ENCODE results near the gene DENND1A.
A peak's percentile ranks its signal among the peaks of the same experiment; 100 is the strongest.
"Not testable (repeated sequence)": the region's sequence is repeated elsewhere in the genome, so short reads cannot be mapped to it uniquely, and the experiment has no call there.

Gene DENND1A

DNA sequence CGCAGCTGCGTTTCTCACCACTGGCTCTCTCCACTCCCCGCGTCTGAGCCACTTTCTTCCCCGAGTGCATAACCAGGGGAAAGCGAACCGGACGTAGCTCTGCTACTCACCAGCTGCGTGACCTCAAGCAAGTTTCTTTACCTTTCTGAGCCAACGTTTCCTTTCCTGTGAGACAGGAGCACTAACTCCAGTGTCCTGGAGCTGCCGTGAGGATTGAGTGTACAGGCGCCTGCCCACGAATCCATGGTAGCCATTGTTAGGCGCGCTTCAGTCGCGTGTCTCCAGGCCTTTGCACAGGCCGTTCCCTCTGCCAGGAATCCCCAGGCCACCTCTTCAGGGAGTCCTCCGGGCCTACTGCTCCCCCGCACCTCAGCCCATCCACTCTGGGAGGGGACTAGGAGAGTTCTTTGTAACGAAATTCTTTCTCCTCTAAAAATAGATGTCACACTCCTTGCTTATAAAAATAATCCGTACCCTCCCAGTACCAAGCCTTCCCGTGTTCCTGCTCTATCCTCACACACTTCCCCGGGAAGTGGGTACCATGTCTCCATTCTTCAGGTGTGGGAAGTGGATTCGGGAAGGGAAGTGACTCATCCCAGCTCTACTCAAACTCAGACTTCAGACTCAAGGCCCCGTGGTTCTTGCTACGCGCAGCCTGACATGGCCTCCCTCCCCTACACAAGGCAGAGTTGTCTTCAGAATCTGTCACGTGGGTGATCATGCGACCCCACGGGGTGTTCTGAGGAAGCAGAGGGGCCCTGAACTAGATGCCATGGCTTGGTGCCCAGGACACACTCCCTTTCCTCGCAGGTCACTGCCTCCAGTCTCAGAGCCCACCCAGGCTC, 590.0 kb downstream of the DENND1A start:
- H3K9ac ChIP-seq (ENCODE audit: low read depth, low read length) = no peak overlapping the region
- no peaks in the 10 kb centered on the region for H3K36me3 ChIP-seq (ENCODE audit: insufficient read depth, low read length)
- no peak overlapping the region for H3K4me2 ChIP-seq (ENCODE audit: low read length)
- H3K4me3 ChIP-seq (ENCODE audit: low read length) = no peak overlapping the region
- H3K27me3 ChIP-seq (ENCODE audit: control insufficient read depth, insufficient read depth, low read length) = peaks cover 18% of the 10 kb centered on the region
- H3K4me1 ChIP-seq (ENCODE audit: control insufficient read depth, insufficient read depth, low read length) = peaks cover 8% of the 10 kb centered on the region
- H3K9me3 ChIP-seq (replicated peaks; ENCODE audit: low read length) = no peaks in the 10 kb centered on the region

DNA sequence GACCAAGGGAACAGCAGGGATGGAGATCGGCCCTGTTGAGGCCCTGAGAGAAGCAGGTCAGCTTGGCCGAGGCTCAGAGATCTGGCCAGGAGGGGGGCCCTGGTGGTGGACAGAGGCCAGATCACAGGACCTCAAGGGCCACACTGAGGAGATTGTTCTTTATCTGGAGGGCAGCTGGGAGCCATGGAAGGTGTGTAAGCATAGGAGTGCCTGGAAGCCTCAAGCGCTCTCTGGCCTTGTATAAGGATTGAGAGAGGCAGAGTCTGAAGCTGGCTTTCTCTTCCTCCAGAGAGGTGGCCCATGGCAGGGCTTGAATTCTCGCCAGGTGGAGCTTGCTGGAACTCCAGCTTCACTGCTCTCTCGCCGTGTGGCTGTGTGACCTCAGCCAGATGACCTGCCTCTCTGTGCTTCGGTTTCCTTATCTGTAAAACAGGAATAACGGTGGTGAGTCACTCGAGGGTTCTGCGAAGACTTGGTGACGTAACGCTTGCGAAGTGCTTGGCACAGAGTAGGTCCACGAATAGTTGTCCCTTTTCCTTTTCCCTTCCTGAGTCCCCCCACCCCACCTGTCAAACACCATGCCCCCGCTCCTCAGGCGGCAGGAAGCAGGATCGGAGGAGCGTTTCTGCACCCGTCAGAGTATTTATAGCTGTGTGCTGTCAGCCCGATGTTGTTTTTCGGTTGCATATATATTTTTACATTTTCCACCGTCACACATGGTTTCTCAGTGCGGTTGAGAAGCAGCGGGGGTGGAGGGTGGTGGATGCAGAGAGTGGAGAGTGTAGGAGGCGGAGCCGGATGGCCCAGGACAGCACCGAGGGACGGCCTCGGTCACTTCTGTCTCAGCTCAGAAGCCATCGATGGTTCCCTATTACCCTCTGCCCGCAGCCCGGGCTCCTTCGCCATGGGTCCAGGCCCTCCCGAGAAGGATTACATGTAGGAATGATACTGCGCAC, 590.9 kb downstream of the DENND1A start:
- H3K9ac ChIP-seq (ENCODE audit: low read depth, low read length) = no peak overlapping the region

DNA sequence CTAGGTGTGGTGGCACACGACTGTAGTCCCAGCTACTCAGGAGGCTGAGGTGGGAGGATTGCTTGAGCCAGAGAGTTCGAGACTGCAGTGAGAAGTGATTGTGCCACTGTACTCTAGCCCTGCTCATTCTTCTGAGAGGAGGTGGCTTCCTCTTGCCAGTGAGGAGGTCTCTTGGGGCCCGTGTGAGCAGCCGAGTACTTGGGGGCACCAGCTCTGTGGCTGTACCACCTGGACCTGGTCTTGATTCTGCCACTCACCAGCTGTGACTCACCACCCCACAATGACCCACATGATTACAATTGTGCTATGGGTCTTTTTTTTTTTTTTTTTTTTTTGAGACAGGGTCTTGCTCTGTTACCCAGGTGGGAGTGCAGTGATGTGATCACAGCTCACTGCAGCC, 592.0 kb downstream of the DENND1A start:
- H3K4me3 ChIP-seq (ENCODE audit: low read length) = no peak overlapping the region
- no peak overlapping the region for H3K4me2 ChIP-seq (ENCODE audit: low read length)
- no peaks in the 10 kb centered on the region for H3K36me3 ChIP-seq (ENCODE audit: insufficient read depth, low read length)
- H3K9ac ChIP-seq (ENCODE audit: low read depth, low read length) = no peak overlapping the region
- no peaks in the 10 kb centered on the region for H3K9me3 ChIP-seq (replicated peaks; ENCODE audit: low read length)
- H3K4me1 ChIP-seq (ENCODE audit: control insufficient read depth, insufficient read depth, low read length) = no peaks in the 10 kb centered on the region
- H3K27me3 ChIP-seq (ENCODE audit: control insufficient read depth, insufficient read depth, low read length) = peaks cover 23% of the 10 kb centered on the region

More for the DNA sequence above, 590.9 kb downstream of the DENND1A start:
- no peaks in the 10 kb centered on the region for H3K36me3 ChIP-seq (ENCODE audit: insufficient read depth, low read length)
- no peak overlapping the region for H3K4me3 ChIP-seq (ENCODE audit: low read length)
- H3K4me1 ChIP-seq (ENCODE audit: control insufficient read depth, insufficient read depth, low read length) = peaks cover 8% of the 10 kb centered on the region
- no peak overlapping the region for H3K4me2 ChIP-seq (ENCODE audit: low read length)
- H3K27me3 ChIP-seq (ENCODE audit: control insufficient read depth, insufficient read depth, low read length) = peaks cover 19% of the 10 kb centered on the region
- H3K9me3 ChIP-seq (replicated peaks; ENCODE audit: low read length) = no peaks in the 10 kb centered on the region

DNA sequence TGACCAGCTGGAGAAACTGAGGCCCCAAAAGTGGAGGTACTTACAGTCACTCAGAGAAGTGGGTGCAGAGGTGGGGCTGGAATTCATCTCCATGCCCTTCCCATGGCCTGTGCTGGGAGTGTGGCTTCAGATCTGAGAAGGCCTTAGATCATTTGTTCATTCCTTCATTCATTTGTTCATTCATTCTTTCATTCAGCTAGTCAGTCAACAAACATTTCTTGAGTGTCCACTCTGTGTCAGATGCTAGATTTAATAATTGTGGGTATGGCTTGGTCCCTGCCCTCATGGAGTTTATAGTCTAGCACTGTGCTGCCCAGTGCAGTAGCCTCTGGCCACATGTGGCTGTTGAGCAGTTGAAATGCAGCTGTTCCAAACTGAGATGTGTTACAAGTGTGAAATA, 593.0 kb downstream of the DENND1A start:
- Histone ChIP-seq H3K4me3 (ENCODE audit: low read length) (no peak overlapping the region), H3K36me3 (ENCODE audit: insufficient read depth, low read length) (no peaks in the 10 kb centered on the region), H3K9ac (ENCODE audit: low read depth, low read length) (no peak overlapping the region), H3K9me3 (replicated peaks; ENCODE audit: low read length) (no peaks in the 10 kb centered on the region), H3K4me2 (ENCODE audit: low read length) (no peak overlapping the region), H3K4me1 (ENCODE audit: control insufficient read depth, insufficient read depth, low read length) (peaks cover 2% of the 10 kb centered on the region), H3K27me3 (ENCODE audit: control insufficient read depth, insufficient read depth, low read length) (peaks cover 16% of the 10 kb centered on the region)

DNA sequence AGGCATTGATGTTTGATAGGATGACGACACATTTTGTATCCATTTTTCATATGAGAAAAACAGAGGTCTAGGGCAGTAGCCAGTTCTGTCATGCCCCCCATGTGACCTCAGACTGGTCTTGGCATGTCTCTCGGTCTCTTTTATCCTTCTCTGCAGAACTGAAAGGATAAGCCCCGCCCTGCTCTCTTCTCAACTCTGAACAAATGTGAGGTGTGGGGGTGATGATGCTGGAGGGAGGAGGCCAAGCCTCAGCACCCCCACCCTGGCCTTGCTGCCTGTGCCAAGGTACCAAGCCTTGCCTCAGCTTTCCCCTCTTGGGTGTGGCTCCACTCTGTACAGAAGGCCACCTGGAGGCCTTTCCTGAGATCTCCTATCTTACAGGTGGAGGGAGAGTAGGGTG, 593.5 kb downstream of the DENND1A start:
- Histone ChIP-seq H3K9me3 (replicated peaks; ENCODE audit: low read length) (no peaks in the 10 kb centered on the region), H3K4me1 (ENCODE audit: control insufficient read depth, insufficient read depth, low read length) (peaks cover 2% of the 10 kb centered on the region), H3K36me3 (ENCODE audit: insufficient read depth, low read length) (no peaks in the 10 kb centered on the region), H3K27me3 (ENCODE audit: control insufficient read depth, insufficient read depth, low read length) (peaks cover 16% of the 10 kb centered on the region), H3K4me2 (ENCODE audit: low read length) (no peak overlapping the region), H3K9ac (ENCODE audit: low read depth, low read length) (no peak overlapping the region), H3K4me3 (ENCODE audit: low read length) (no peak overlapping the region)

DNA sequence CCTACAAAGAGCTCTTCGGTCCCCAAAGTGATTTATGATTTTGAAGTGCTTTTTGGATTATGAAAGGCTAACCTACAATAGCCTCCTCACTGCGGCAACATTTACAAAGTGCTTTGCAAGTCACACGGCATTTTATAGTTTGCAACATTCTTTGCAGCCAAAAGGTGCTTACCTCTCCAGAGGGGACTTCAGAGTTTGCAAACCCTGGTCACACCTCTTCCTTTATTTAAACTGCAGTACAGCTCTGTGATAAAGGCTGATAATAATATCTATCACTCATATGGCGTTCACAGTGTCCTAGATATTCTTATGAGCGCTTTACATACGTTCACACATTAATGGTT, 594.0 kb downstream of the DENND1A start:
- peak overlapping the region; percentile 1 for H3K4me2 ChIP-seq (ENCODE audit: low read length)
- H3K9ac ChIP-seq (ENCODE audit: low read depth, low read length) = no peak overlapping the region
- H3K4me3 ChIP-seq (ENCODE audit: low read length) = no peak overlapping the region
- peaks cover 2% of the 10 kb centered on the region for H3K4me1 ChIP-seq (ENCODE audit: control insufficient read depth, insufficient read depth, low read length)
- H3K27me3 ChIP-seq (ENCODE audit: control insufficient read depth, insufficient read depth, low read length) = peaks cover 16% of the 10 kb centered on the region
- H3K9me3 ChIP-seq (replicated peaks; ENCODE audit: low read length) = no peaks in the 10 kb centered on the region
- H3K36me3 ChIP-seq (ENCODE audit: insufficient read depth, low read length) = no peaks in the 10 kb centered on the region

GRCh38 chr9:123335193-123335985, 594.5 kb downstream of the DENND1A start:
- H3K4me2 ChIP-seq (ENCODE audit: low read length) = peak overlapping the region; percentile 1
- H3K4me1 ChIP-seq (ENCODE audit: control insufficient read depth, insufficient read depth, low read length) = peaks cover 2% of the 10 kb centered on the region
- H3K9me3 ChIP-seq (replicated peaks; ENCODE audit: low read length) = no peaks in the 10 kb centered on the region
- H3K4me3 ChIP-seq (ENCODE audit: low read length) = no peak overlapping the region
- H3K27me3 ChIP-seq (ENCODE audit: control insufficient read depth, insufficient read depth, low read length) = peaks cover 14% of the 10 kb centered on the region
- H3K36me3 ChIP-seq (ENCODE audit: insufficient read depth, low read length) = no peaks in the 10 kb centered on the region
- no peak overlapping the region for H3K9ac ChIP-seq (ENCODE audit: low read depth, low read length)

DNA sequence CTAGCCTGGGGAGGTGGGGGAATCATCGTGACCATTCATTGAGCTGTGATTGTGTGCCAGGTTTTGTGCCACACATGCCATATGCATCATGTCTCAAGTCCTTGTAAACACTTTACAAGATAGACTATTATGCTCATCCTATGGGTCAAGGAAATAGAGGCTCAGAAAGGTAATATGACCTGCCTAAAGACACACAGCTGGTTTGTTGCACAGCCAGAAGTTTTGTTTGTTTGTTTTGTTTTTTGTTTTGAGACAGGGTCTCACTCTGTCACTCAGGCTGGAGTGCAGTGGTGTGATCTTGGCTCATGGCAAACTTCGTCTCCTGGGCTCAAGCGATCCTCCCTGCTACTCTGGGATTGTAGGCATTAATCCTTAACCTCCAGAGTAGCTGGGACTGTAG, 595.3 kb downstream of the DENND1A start:
- Histone ChIP-seq H3K9me3 (replicated peaks; ENCODE audit: low read length) (no peaks in the 10 kb centered on the region), H3K27me3 (ENCODE audit: control insufficient read depth, insufficient read depth, low read length) (peaks cover 16% of the 10 kb centered on the region), H3K9ac (ENCODE audit: low read depth, low read length) (no peak overlapping the region), H3K4me1 (ENCODE audit: control insufficient read depth, insufficient read depth, low read length) (peaks cover 2% of the 10 kb centered on the region), H3K4me3 (ENCODE audit: low read length) (no peak overlapping the region), H3K36me3 (ENCODE audit: insufficient read depth, low read length) (no peaks in the 10 kb centered on the region), H3K4me2 (ENCODE audit: low read length) (no peak overlapping the region)

- H3K4me3 ChIP-seq (ENCODE audit: low read length); H3K36me3 ChIP-seq (ENCODE audit: insufficient read depth, low read length); H3K4me1 ChIP-seq (ENCODE audit: control insufficient read depth, insufficient read depth, low read length); H3K4me2 ChIP-seq (ENCODE audit: low read length); H3K9ac ChIP-seq (ENCODE audit: low read depth, low read length); H3K9me3 ChIP-seq (replicated peaks; ENCODE audit: low read length): not testable (repeated sequence)
- H3K27me3 ChIP-seq (ENCODE audit: control insufficient read depth, insufficient read depth, low read length) = peaks cover 12% of the 10 kb centered on the region
Measured at GRCh38 chr9:123333058-123333669, 596.8 kb downstream of the DENND1A start.

GRCh38 chr9:123331346-123332060, 598.4 kb downstream of the DENND1A start:
- H3K36me3 ChIP-seq (ENCODE audit: insufficient read depth, low read length) = no peaks in the 10 kb centered on the region
- no peak overlapping the region for H3K4me3 ChIP-seq (ENCODE audit: low read length)
- no peaks in the 10 kb centered on the region for H3K9me3 ChIP-seq (replicated peaks; ENCODE audit: low read length)
- no peak overlapping the region for H3K4me2 ChIP-seq (ENCODE audit: low read length)
- peaks cover 2% of the 10 kb centered on the region for H3K4me1 ChIP-seq (ENCODE audit: control insufficient read depth, insufficient read depth, low read length)
- peaks cover 15% of the 10 kb centered on the region for H3K27me3 ChIP-seq (ENCODE audit: control insufficient read depth, insufficient read depth, low read length)
- no peak overlapping the region for H3K9ac ChIP-seq (ENCODE audit: low read depth, low read length)

All from skeletal muscle satellite cell (primary cell).